GM23338 (cell line): ENCODE measurements around the gene MARCHF10. TPM values are rescaled to one million over a fixed set of nuclear protein-coding genes. Genes with fewer than 3 reads are reported as not detected.

ENCODE experiments used
- ATAC-seq: fragments of 200-7000 bp; cut with Tn5 transposase; 3 replicates; pipeline ENCODE4 v1.9.1; 2020
- DNase-seq: peaks from one replicate; pipeline ENCODE4 v3.0.0-alpha.2; 2015; ENCODE audit warnings: low spot score
- H2AFZ ChIP-seq: fragments of 200-600 bp; sonication (generic); 2 replicates; pipeline ENCODE4 v1.8.0; 2016; ENCODE audit warnings: antibody characterized with exemption, mild to moderate bottlenecking, moderate library complexity
- H3F3A ChIP-seq: fragments of 200-600 bp; sonication (generic); replicated peaks from 2 replicates; pipeline ENCODE4 v1.8.0; 2017; ENCODE audit warnings: antibody characterized with exemption, mixed run types, low read depth
- H3K27ac ChIP-seq: fragments of 200-600 bp; sonication (generic); 2 replicates; pipeline ENCODE4 v1.6.1; 2016; ENCODE audit warnings: low read depth
- H3K27me3 ChIP-seq: fragments of 200-600 bp; sonication (generic); 2 replicates; pipeline ENCODE4 v1.8.0; 2016; ENCODE audit warnings: mild to moderate bottlenecking, mixed run types, moderate library complexity; ENCODE audit not compliant: insufficient read depth
- H3K36me3 ChIP-seq: fragments of 200-600 bp; sonication (generic); 2 replicates; pipeline ENCODE4 v1.8.0; 2016; ENCODE audit warnings: mild to moderate bottlenecking; ENCODE audit not compliant: insufficient read depth
- H3K4me1 ChIP-seq: fragments of 200-600 bp; sonication (generic); 2 replicates; pipeline ENCODE4 v1.8.0; 2016; ENCODE audit warnings: mild to moderate bottlenecking, moderate library complexity; ENCODE audit not compliant: insufficient read depth
- H3K4me2 ChIP-seq: fragments of 200-600 bp; sonication (generic); 2 replicates; pipeline ENCODE4 v1.7.1; 2017; ENCODE audit warnings: mixed run types
- H3K4me3 ChIP-seq: fragments of 200-600 bp; sonication (generic); 2 replicates; pipeline ENCODE4 v1.6.1; 2016; ENCODE audit warnings: mixed run types
- H3K79me2 ChIP-seq: fragments of 200-600 bp; sonication (generic); replicated peaks from 2 replicates; pipeline ENCODE4 v1.8.0; 2017; ENCODE audit warnings: mild to moderate bottlenecking; ENCODE audit not compliant: insufficient read depth
- H3K9me2 ChIP-seq: fragments of 200-600 bp; sonication (generic); 2 replicates; pipeline ENCODE4 v1.8.0; 2017; ENCODE audit not compliant: insufficient read depth
- H4K20me1 ChIP-seq: fragments of 200-600 bp; sonication (generic); replicated peaks from 2 replicates; pipeline ENCODE4 v1.8.0; 2017; ENCODE audit warnings: mild to moderate bottlenecking; ENCODE audit not compliant: insufficient read depth
- H3K27ac Mint-ChIP-seq: 2 replicates; pipeline ENCODE4 v1.8.0; 2020; ENCODE audit warnings: inconsistent platforms, mild to moderate bottlenecking, moderate library complexity, mixed read lengths
- H3K27me3 Mint-ChIP-seq: 3 replicates; pipeline ENCODE4 v1.8.0; 2022; ENCODE audit warnings: low read depth, mild to moderate bottlenecking, moderate library complexity, mixed read lengths, inconsistent platforms; ENCODE audit not compliant: insufficient read depth, poor library complexity
- H3K36me3 Mint-ChIP-seq: 3 replicates; pipeline ENCODE4 v1.8.0; 2021; ENCODE audit warnings: low read depth, mild to moderate bottlenecking, inconsistent platforms, moderate library complexity, mixed read lengths
- H3K4me1 Mint-ChIP-seq: 3 replicates; pipeline ENCODE4 v1.8.0; 2020; ENCODE audit warnings: mild to moderate bottlenecking, inconsistent platforms, mixed read lengths
- H3K4me3 Mint-ChIP-seq: 3 replicates; pipeline ENCODE4 v1.8.0; 2021; ENCODE audit warnings: moderate library complexity, mild to moderate bottlenecking, inconsistent platforms, mixed read lengths
- H3K9me3 Mint-ChIP-seq: 3 replicates; pipeline ENCODE4 v1.8.0; 2020; ENCODE audit warnings: moderate library complexity, mild to moderate bottlenecking, inconsistent platforms, mixed read lengths
- CREB1 ChIP-seq: fragments of 250-450 bp; sonication (Bioruptor Pico); IDR thresholded peaks from 2 replicates; pipeline ENCODE4 v1.5.0; 2020; ENCODE audit warnings: low read depth, mild to moderate bottlenecking, moderate library complexity
- JUNB ChIP-seq: IDR thresholded peaks from one replicate; pipeline ENCODE4 v1.6.1; 2016; ENCODE audit warnings: antibody characterized with exemption; ENCODE audit not compliant: unreplicated experiment
- NANOG ChIP-seq: IDR thresholded peaks from 2 replicates; pipeline ENCODE4 v1.6.1; 2016; ENCODE audit warnings: antibody characterized with exemption, borderline replicate concordance
- POLR2AphosphoS5 ChIP-seq: IDR thresholded peaks from 2 replicates; pipeline ENCODE4 v1.6.1; 2016; ENCODE audit warnings: antibody characterized with exemption, low read depth
- ZNF331 ChIP-seq: fragments of 250-450 bp; sonication (Bioruptor Pico); IDR thresholded peaks from 2 replicates; pipeline ENCODE4 v1.5.0; 2020; ENCODE audit warnings: low read depth, mild to moderate bottlenecking, moderate library complexity
- polyA plus RNA-seq: library from polyadenylated mRNA; unstranded; fragments of >200 nt; fragmentation: Nextera tagmentation; extraction: Ambion mirVana; gene quantifications from 2 replicates; pipeline ENCODE4 v1.2.1, GENCODE V29; 2016
- total RNA-seq: library from RNA; depleted of rRNA; stranded (reverse); fragments of >200 nt; shearing (Covaris generic); gene quantifications from 2 replicates; pipeline ENCODE4 v1.2.3, GENCODE V29; 2014
- TF ChIP-seq, protein P1 (sequence below): fragments of 250-450 bp; sonication (Bioruptor Pico); IDR thresholded peaks from 2 replicates; pipeline ENCODE4 v1.5.0; 2020; ENCODE audit warnings: mild to moderate bottlenecking, moderate library complexity
- TF ChIP-seq, protein P2 (sequence below), 2 experiments: fragments of 200-600 bp in 1 of 2; sonication (generic) in 1 of 2; conservative IDR thresholded peaks; 2 replicates each; pipeline versions ENCODE4 v1.5.1 to v1.6.1; 2016 to 2017; ENCODE audit warnings: antibody characterized with exemption in 2 of 2, low read depth in 2 of 2, mild to moderate bottlenecking in 2 of 2, moderate library complexity in 1 of 2
- TF ChIP-seq, protein P3 (sequence below): IDR thresholded peaks from 2 replicates; pipeline ENCODE4 v1.6.1; 2016; ENCODE audit warnings: antibody characterized with exemption

The MARCHF10 gene
- total and polyA plus RNA-seq, 2 experiments from 2014 or later = 0.50 TPM; not detected in 1

DNA sequence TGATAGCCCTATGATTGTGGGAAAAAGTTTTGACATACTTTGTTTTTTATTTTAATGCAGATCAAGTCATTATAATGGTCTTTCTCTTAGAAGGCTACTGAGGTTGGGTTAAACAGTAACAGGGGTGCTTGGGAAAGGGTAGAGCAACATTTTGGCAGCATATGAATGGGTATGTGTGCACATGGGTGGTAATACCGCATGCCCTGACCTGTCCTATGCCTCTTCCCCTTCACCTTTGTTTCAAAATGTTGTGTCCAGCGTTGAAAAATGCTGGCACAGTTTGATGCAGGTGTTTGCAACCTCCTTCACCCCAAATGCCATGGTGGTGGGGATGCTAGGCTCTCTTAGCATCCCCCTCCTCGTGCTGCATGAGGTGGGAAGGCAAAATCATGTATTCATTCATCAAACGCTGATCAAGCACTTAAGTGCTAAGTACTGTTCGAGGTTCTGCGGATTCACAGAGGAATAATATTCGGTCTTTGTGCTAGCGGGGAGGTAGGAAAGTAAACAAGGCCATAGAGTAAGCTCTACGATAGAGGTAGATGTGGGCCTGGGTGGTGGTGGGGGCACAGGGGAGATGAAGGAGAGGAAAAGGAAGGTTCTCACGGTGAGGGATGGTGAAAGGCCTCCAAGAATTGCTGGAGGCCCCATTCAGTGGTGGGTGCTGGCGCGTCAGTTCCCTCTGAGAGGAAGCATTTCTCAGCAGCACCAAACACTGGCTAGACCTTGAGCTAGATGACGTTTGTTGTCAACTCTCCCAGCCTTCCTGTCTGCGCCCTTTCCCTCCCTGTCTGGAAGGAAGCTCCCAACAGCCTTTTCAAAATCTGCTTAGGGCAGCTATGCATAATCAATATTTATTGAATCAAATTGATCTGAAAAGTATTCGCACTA, 13.3 kb upstream of the MARCHF10 start:
- Histone ChIP-seq H3K79me2 (no peaks in the 10 kb centered on the region), H3F3A (no peaks in the 10 kb centered on the region), H3K4me2 (no peak overlapping the region), H3K4me3 (no peak overlapping the region), H3K36me3 (no peaks in the 10 kb centered on the region), H2AFZ (peak overlapping the region; percentile 59; the same call in 1 of the 2 replicates), H3K4me1 (peaks cover 27% of the 10 kb centered on the region), H4K20me1 (no peaks in the 10 kb centered on the region), H3K9me2 (no peaks in the 10 kb centered on the region), H3K27ac (no peak overlapping the region), H3K27me3 (no peaks in the 10 kb centered on the region)
- H3K27ac Mint-ChIP-seq = no peak overlapping the region
- peaks cover 6% of the 10 kb centered on the region for H3K27me3 Mint-ChIP-seq
- ATAC-seq = no peak
- TF ChIP-seq, protein P1, sequence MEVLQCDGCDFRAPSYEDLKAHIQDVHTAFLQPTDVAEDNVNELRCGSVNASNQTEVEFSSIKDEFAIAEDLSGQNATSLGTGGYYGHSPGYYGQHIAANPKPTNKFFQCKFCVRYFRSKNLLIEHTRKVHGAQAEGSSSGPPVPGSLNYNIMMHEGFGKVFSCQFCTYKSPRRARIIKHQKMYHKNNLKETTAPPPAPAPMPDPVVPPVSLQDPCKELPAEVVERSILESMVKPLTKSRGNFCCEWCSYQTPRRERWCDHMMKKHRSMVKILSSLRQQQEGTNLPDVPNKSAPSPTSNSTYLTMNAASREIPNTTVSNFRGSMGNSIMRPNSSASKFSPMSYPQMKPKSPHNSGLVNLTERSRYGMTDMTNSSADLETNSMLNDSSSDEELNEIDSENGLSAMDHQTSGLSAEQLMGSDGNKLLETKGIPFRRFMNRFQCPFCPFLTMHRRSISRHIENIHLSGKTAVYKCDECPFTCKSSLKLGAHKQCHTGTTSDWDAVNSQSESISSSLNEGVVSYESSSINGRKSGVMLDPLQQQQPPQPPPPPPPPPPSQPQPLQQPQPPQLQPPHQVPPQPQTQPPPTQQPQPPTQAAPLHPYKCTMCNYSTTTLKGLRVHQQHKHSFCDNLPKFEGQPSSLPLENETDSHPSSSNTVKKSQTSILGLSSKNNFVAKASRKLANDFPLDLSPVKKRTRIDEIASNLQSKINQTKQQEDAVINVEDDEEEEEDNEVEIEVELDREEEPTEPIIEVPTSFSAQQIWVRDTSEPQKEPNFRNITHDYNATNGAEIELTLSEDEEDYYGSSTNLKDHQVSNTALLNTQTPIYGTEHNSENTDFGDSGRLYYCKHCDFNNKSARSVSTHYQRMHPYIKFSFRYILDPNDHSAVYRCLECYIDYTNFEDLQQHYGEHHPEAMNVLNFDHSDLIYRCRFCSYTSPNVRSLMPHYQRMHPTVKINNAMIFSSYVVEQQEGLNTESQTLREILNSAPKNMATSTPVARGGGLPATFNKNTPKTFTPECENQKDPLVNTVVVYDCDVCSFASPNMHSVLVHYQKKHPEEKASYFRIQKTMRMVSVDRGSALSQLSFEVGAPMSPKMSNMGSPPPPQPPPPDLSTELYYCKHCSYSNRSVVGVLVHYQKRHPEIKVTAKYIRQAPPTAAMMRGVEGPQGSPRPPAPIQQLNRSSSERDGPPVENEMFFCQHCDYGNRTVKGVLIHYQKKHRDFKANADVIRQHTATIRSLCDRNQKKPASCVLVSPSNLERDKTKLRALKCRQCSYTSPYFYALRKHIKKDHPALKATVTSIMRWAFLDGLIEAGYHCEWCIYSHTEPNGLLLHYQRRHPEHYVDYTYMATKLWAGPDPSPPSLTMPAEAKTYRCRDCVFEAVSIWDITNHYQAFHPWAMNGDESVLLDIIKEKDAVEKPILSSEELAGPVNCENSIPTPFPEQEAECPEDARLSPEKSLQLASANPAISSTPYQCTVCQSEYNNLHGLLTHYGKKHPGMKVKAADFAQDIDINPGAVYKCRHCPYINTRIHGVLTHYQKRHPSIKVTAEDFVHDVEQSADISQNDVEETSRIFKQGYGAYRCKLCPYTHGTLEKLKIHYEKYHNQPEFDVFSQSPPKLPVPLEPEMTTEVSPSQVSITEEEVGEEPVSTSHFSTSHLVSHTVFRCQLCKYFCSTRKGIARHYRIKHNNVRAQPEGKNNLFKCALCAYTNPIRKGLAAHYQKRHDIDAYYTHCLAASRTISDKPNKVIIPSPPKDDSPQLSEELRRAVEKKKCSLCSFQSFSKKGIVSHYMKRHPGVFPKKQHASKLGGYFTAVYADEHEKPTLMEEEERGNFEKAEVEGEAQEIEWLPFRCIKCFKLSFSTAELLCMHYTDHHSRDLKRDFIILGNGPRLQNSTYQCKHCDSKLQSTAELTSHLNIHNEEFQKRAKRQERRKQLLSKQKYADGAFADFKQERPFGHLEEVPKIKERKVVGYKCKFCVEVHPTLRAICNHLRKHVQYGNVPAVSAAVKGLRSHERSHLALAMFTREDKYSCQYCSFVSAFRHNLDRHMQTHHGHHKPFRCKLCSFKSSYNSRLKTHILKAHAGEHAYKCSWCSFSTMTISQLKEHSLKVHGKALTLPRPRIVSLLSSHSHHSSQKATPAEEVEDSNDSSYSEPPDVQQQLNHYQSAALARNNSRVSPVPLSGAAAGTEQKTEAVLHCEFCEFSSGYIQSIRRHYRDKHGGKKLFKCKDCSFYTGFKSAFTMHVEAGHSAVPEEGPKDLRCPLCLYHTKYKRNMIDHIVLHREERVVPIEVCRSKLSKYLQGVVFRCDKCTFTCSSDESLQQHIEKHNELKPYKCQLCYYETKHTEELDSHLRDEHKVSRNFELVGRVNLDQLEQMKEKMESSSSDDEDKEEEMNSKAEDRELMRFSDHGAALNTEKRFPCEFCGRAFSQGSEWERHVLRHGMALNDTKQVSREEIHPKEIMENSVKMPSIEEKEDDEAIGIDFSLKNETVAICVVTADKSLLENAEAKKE (CRISPR knock-in tag) = no peak
- TF ChIP-seq CREB1 (no peak), POLR2AphosphoS5 (no peak), ZNF331 (no peak), NANOG (no peak), JUNB (no peak)
- TF ChIP-seq, protein P2, sequence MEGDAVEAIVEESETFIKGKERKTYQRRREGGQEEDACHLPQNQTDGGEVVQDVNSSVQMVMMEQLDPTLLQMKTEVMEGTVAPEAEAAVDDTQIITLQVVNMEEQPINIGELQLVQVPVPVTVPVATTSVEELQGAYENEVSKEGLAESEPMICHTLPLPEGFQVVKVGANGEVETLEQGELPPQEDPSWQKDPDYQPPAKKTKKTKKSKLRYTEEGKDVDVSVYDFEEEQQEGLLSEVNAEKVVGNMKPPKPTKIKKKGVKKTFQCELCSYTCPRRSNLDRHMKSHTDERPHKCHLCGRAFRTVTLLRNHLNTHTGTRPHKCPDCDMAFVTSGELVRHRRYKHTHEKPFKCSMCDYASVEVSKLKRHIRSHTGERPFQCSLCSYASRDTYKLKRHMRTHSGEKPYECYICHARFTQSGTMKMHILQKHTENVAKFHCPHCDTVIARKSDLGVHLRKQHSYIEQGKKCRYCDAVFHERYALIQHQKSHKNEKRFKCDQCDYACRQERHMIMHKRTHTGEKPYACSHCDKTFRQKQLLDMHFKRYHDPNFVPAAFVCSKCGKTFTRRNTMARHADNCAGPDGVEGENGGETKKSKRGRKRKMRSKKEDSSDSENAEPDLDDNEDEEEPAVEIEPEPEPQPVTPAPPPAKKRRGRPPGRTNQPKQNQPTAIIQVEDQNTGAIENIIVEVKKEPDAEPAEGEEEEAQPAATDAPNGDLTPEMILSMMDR (conservative IDR thresholded peaks at IDR 0.05; ENCODE audit: low read depth in 2 of 2) = no peak
- TF ChIP-seq, protein P3, sequence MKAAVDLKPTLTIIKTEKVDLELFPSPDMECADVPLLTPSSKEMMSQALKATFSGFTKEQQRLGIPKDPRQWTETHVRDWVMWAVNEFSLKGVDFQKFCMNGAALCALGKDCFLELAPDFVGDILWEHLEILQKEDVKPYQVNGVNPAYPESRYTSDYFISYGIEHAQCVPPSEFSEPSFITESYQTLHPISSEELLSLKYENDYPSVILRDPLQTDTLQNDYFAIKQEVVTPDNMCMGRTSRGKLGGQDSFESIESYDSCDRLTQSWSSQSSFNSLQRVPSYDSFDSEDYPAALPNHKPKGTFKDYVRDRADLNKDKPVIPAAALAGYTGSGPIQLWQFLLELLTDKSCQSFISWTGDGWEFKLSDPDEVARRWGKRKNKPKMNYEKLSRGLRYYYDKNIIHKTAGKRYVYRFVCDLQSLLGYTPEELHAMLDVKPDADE = no peak
- no peak overlapping the region for H3K4me3 Mint-ChIP-seq
- no peak for DNase-seq
- no peaks in the 10 kb centered on the region for H3K36me3 Mint-ChIP-seq
- H3K4me1 Mint-ChIP-seq = peaks cover 36% of the 10 kb centered on the region
- no peaks in the 10 kb centered on the region for H3K9me3 Mint-ChIP-seq
